BJ (cell line): ENCODE measurements around the gene ZDHHC14. TPM values are rescaled to one million over a fixed set of nuclear protein-coding genes. Genes with fewer than 3 reads are reported as not detected.
A peak's percentile ranks its signal among the peaks of the same experiment; 100 is the strongest.

Experiments
- CTCF ChIA-PET: fragments of 350-600 bp; formaldehyde crosslinking; extraction: SDS; loops from one replicate; lab custom pipeline; 2021; ENCODE audit warnings: antibody characterized with exemption, inconsistent platforms; lab: Yijun Ruan, JAX
- POLR2A ChIA-PET: fragments of 300-600 bp; sonication (Branson Sonifier 250); formaldehyde crosslinking; extraction: SDS; loops from one replicate; lab custom pipeline; 2021; ENCODE audit warnings: antibody characterized with exemption; lab: Charles Lee
- DNase-seq: peaks from one replicate; pipeline ENCODE4 v3.0.0-alpha.2; 2011; ENCODE audit warnings: low read depth
- H3K27me3 ChIP-seq: 2 replicates; pipeline ENCODE4 v1.6.0; 2011; ENCODE audit warnings: low read length; ENCODE audit not compliant: control insufficient read depth, insufficient read depth
- H3K36me3 ChIP-seq: 2 replicates; pipeline ENCODE4 v1.5.1; 2011; ENCODE audit warnings: low read length; ENCODE audit not compliant: control insufficient read depth, insufficient read depth
- H3K4me3 ChIP-seq: 2 replicates; pipeline ENCODE4 v1.5.1; 2011; ENCODE audit warnings: low read depth, mild to moderate bottlenecking, control low read depth, low read length
- CTCF ChIP-seq: IDR thresholded peaks from 2 replicates; pipeline ENCODE4 v1.5.1; 2011; ENCODE audit warnings: low read depth, mild to moderate bottlenecking, control low read depth, inconsistent platforms, low read length, moderate library complexity; ENCODE audit not compliant: insufficient read depth
- polyA plus RNA-seq: library from polyadenylated mRNA; depleted of rRNA; stranded (reverse); fragments of >200 nt; gene quantifications from 2 replicates; pipeline ENCODE4 v1.2.3, GENCODE V29; 2011

ZDHHC14 gene
- polyA plus RNA-seq, 1 experiment, result 3.6 TPM

- CTCF ChIA-PET, result interaction anchor here (0.6 kb wide), 2 partner anchors 124 to 1350 kb away, joined by 3 read pairs; no protein-coding TSS in a partner anchor
- POLR2A ChIA-PET, result interaction anchor here (0.5 kb wide), 1 partner anchor 24 kb away, joined by 8 read pairs; no protein-coding TSS in a partner anchor
- Histone ChIP-seq H3K4me3 (no peak overlapping the region), H3K27me3 (no peaks in the 10 kb centered on the region), H3K36me3 (no peaks in the 10 kb centered on the region)
- TF ChIP-seq CTCF, result no peak
- no peak for DNase-seq
These were observed 132.1 kb downstream of the ZDHHC14 start for GRCh38 chr6:157513004-157513603.

- no peaks in the 10 kb centered on the region for H3K36me3 ChIP-seq
- no peak for TF ChIP-seq CTCF
- H3K27me3 ChIP-seq, result no peaks in the 10 kb centered on the region
- POLR2A ChIA-PET, result interaction anchor here (0.5 kb wide), 1 partner anchor 25 kb away, joined by 8 read pairs; no protein-coding TSS in a partner anchor
- no peak overlapping the region for H3K4me3 ChIP-seq
- CTCF ChIA-PET, result interaction anchor here (0.6 kb wide), 1 partner anchor 123 kb away, joined by 3 read pairs; no protein-coding TSS in a partner anchor
- no peak for DNase-seq
These were observed 132.9 kb downstream of the ZDHHC14 start for GRCh38 chr6:157513619-157514485.

GRCh38 chr6:157514659-157515496, 133.9 kb downstream of the ZDHHC14 start:
- no peak for TF ChIP-seq CTCF
- DNase-seq, result peak; percentile 26
- CTCF ChIA-PET, result no interaction called here
- Histone ChIP-seq H3K4me3 (no peak overlapping the region), H3K36me3 (no peaks in the 10 kb centered on the region), H3K27me3 (no peaks in the 10 kb centered on the region)
- POLR2A ChIA-PET, result no interaction called here

GRCh38 chr6:157516319-157517026, 135.5 kb downstream of the ZDHHC14 start:
- CTCF ChIA-PET, result no interaction called here
- POLR2A ChIA-PET, result no interaction called here
- TF ChIP-seq CTCF, result no peak
- DNase-seq, result no peak
- no peak overlapping the region for H3K4me3 ChIP-seq
- H3K36me3 ChIP-seq, result no peaks in the 10 kb centered on the region
- H3K27me3 ChIP-seq, result no peaks in the 10 kb centered on the region
